GM12892 (cell line): ENCODE data around the gene NUDT15.

Experiments used
- POLR2A ChIP-seq: IDR thresholded peaks from 2 replicates; pipeline ENCODE4 v1.6.1; 2011; ENCODE audit warnings: low read depth, low read length, control low read depth
- POLR2AphosphoS5 ChIP-seq: IDR thresholded peaks from 2 replicates; pipeline ENCODE4 v1.6.1; 2011; ENCODE audit warnings: low read depth, low read length, control low read depth

- no peak for TF ChIP-seq POLR2AphosphoS5
- no peak for TF ChIP-seq POLR2A
Observed at GRCh38 chr13:48004201-48004600, 33.3 kb upstream of the NUDT15 start.
